ENCODE data around the gene ULK2.

GRCh38 chr17:19750020-19750572 is 117.6 kb downstream of the ULK2 start:
- TF ChIP-seq CTCF (IDR thresholded peaks at IDR 0.05; ENCODE audit: insufficient read depth, low read length, poor library complexity, severe bottlenecking) (no peak), EZH2phosphoT487 (conservative IDR thresholded peaks at IDR 0.05; ENCODE audit: low read length) (no peak)

All from SU-DHL-6 (cell line).